ENCODE measurements around the gene LRRC26.

LRRC26 gene, protein sequence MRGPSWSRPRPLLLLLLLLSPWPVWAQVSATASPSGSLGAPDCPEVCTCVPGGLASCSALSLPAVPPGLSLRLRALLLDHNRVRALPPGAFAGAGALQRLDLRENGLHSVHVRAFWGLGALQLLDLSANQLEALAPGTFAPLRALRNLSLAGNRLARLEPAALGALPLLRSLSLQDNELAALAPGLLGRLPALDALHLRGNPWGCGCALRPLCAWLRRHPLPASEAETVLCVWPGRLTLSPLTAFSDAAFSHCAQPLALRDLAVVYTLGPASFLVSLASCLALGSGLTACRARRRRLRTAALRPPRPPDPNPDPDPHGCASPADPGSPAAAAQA

DNA sequence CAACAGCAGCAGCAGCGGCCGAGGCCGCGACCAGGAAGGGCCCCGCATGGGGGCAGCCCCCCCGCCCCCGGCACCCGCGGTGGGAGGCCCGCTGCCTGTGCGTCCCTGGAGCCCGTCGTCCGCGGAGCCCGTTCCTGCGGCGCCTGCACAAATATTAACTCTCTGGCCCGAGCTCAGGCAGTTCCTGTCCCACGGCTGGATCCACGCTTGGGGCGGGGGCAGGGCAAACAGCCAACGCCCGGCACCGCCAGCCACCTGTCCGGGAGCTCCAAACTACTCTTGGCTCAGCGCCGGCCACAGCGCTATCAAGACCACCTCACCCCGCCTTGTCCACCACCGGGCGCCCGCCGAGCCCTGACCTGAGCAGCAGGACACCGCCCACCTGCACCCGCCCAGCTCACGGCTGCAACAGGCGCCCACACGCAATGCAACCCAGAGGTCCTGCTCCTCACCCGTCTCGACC is at the start of gene LRRC26:
Gene LRRC26 (minus strand): TSS at position 156 of the 463 bp plus-strand sequence. CDS start 108 bp downstream, at position 48.
- TF ChIP-seq GATA3 (IDR thresholded peaks at IDR 0.05; ENCODE audit: low read depth, low read length) (no peak), GATA2 (IDR thresholded peaks at IDR 0.05; ENCODE audit: low read depth, low read length) (no peak)

DNA sequence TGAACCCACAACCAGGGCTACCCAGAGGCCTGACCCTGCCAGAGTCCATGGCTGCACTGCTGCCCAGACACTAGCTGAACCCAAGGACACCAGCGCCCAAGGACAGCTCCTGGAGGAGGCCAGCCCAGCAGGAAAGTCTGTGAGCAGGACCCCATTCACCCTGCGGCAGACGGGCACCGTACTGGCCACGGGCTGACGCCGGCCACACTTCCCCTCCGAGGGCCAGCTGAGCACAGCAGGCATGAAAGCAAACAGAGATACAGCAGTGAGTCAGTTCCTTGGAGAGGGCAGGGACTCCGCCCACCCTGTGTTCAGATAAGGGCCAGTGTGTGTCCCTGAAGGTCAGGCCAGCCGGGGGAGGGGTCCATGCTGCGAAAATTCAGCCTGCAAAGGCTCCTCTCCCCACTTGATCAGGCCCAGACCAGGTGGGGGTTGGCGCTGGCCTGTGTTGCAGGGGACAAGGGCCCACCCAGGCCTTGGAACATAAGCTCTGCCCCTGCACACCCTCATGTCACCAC is 49.0 kb upstream of the LRRC26 start:
- no peak for TF ChIP-seq GATA3 (IDR thresholded peaks at IDR 0.05; ENCODE audit: low read depth, low read length)
- no peak for TF ChIP-seq GATA2 (IDR thresholded peaks at IDR 0.05; ENCODE audit: low read depth, low read length)

DNA sequence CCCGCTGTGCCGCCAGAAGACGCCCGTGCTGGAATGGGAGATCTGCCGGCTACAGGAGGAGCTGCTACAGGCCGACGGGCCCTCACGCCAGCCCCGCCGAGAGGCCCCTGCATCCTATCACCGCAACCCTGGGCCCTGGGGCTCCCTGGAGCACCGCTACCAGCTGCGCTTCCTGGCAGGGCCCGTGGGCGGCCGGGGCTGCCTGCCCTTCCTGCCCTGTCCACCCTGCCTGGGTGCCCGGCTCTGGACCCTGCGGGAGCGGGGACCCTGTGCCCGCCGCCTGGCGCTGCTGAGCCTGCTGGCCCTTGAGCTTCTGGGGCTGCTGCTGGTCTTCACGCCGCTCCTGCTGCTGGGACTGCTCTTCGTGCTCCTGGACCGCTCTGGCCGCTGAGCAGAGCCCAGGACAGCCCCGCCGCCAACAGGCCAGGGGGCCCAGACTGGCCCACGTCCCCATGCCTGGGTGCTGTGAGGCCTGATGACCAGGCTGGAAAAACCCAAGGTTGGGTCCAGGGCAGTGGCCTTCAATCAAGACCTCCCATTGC is 48.4 kb upstream of the LRRC26 start:
- TF ChIP-seq GATA2 (IDR thresholded peaks at IDR 0.05; ENCODE audit: low read depth, low read length) (no peak), GATA3 (IDR thresholded peaks at IDR 0.05; ENCODE audit: low read depth, low read length) (no peak)

GRCh38 chr9:137217276-137218211 is 47.7 kb upstream of the LRRC26 start:
- TF ChIP-seq GATA3 (IDR thresholded peaks at IDR 0.05; ENCODE audit: low read depth, low read length): no peak
- no peak for TF ChIP-seq GATA2 (IDR thresholded peaks at IDR 0.05; ENCODE audit: low read depth, low read length)

DNA sequence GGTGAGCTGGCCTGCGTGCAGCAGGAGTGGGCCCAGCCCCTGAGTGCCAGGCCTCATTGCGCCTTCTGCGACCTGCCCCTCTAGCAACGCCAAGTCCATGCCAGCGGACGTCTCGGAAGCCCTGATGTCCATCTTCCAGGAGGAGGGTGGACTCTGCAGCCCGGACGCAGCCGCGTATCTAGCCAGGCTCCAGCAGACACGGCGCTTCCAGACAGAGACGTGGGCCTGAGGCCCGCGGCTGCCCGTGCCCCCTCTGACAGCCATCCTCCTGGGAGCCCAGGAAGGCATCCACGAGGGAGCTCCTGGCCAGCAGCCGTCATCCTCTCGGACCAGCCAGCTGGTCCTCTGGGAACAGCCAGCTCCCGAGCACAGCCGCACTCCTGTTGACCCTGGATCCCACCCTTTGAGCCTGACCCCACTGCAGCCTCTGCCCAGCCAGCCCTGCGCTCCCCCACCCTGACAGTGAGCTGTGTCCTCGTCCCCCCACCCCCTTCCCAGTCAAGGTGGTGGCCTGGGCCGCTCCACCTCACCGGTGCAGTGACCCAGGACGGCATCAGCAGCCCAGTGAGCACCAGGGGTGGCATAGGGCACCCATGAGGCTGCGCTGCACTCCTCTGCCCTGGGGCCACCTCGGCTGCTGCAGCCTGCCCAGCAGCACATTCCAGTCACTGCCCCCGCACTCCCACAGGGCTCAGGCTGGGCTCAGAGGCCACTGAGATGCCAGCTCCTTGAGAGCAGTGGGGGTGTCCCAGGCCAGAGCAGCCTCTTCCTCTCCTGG is 46.5 kb upstream of the LRRC26 start:
- TF ChIP-seq GATA3 (IDR thresholded peaks at IDR 0.05; ENCODE audit: low read depth, low read length) (no peak), GATA2 (IDR thresholded peaks at IDR 0.05; ENCODE audit: low read depth, low read length) (no peak)

DNA sequence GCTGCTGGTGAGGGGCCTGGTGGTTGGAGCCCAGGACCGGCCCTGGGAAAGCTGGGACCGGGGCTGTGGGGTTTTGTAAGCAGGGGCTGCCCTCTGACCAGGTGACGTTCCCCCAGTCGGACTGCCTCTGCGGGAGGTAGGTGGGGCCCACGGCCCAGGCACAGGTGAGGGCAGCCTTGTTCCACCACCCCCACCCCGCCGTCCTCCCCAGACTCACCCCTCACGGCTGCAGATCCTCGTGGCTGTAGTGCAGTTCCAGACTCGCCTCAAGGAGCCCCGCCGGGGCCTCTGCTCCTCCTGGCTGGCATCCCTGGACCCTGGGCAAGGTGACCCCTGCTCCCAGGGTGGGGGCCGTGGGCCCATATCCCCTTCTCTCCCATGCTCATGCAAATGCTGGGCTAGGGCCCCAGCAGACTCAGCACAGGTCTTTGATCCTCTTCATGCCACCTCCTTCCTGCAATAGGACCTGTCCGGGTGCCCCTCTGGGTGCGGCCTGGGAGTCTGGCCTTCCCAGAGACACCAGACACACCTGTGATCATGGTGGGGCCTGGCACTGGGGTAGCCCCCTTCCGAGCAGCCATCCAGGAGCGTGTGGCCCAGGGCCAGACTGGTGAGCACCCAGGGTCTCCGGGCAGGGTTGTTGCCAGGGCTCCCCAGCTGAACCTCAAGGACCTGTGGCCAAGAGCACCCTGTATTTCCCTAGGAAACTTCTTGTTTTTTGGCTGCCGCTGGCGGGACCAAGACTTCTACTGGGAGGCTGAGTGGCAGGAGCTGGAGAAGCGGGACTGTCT is 45.5 kb upstream of the LRRC26 start:
- TF ChIP-seq GATA3 (IDR thresholded peaks at IDR 0.05; ENCODE audit: low read depth, low read length): no peak
- no peak for TF ChIP-seq GATA2 (IDR thresholded peaks at IDR 0.05; ENCODE audit: low read depth, low read length)

DNA sequence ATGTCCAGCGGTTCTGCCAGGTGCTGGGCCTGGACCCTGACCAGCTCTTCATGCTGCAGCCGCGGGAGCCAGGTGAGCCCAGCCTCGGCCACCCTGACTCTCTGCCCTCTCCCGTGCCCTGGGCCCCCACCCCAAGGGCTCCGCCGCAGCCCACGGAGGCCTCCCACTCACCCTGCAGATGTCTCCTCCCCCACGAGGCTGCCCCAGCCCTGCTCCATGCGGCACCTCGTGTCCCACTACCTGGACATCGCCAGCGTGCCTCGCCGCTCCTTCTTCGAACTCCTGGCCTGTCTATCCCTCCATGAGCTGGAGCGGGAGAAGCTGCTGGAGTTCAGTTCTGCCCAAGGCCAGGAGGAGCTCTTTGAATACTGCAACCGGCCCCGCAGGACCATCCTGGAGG is 44.8 kb upstream of the LRRC26 start:
- TF ChIP-seq GATA2 (IDR thresholded peaks at IDR 0.05; ENCODE audit: low read depth, low read length) (no peak), GATA3 (IDR thresholded peaks at IDR 0.05; ENCODE audit: low read depth, low read length) (no peak)

- TF ChIP-seq GATA3 (IDR thresholded peaks at IDR 0.05; ENCODE audit: low read depth, low read length) (no peak), GATA2 (IDR thresholded peaks at IDR 0.05; ENCODE audit: low read depth, low read length) (no peak)
Observed at GRCh38 chr9:137213160-137214060, 43.6 kb upstream of the LRRC26 start.

DNA sequence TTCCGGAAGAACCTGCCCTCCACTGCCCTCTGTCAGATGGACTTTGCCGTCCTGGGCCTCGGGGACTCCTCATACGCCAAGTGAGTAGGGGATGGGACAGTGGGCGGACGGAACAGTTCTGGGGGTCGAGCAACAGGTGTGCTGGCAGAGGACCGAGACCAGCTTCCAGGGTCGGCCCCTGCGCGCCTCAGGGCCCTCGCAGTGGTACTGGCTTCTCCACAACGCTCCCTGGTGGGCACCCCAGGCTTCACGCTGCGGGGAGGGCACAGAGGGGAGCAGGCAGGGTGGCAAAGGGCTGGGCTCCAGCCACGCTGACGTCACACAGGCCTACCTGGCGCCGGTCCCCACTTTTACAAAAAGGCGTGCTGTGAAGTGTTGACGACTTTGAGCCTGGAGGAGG is 42.7 kb upstream of the LRRC26 start:
- TF ChIP-seq GATA3 (IDR thresholded peaks at IDR 0.05; ENCODE audit: low read depth, low read length): no peak
- TF ChIP-seq GATA2 (IDR thresholded peaks at IDR 0.05; ENCODE audit: low read depth, low read length): no peak

- TF ChIP-seq GATA3 (IDR thresholded peaks at IDR 0.05; ENCODE audit: low read depth, low read length) (no peak), GATA2 (IDR thresholded peaks at IDR 0.05; ENCODE audit: low read depth, low read length) (no peak)
Observed at GRCh38 chr9:137211532-137211931, 41.7 kb upstream of the LRRC26 start.

DNA sequence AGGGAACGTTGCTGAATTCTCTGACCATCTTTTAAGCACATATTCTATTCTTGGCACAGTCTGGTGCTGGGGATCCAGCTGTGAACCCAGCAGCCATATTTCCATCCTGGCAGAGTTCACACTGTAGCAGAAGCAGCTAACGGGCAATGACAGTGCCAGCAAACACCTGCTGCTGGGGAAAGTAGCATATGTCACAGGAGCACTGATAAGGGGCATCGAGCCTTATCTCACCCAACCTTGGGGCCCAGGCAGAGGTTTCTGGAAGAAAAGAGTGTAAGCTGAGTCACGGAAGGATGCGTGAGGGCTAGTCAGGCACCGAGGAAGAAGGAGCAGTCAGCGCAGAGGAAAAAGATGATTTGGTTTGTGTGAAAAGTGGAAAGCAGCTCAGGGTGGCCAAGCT is 36.8 kb upstream of the LRRC26 start:
- TF ChIP-seq GATA3 (IDR thresholded peaks at IDR 0.05; ENCODE audit: low read depth, low read length): no peak
- no peak for TF ChIP-seq GATA2 (IDR thresholded peaks at IDR 0.05; ENCODE audit: low read depth, low read length)
